Chondrocyte (in vitro differentiated cells): ENCODE data around the gene PRELID2. TPM values are rescaled to one million over a fixed set of nuclear protein-coding genes. Genes with fewer than 3 reads are reported as not detected.

Source experiments
- DNase-seq: peaks from one replicate; pipeline ENCODE4 v3.0.0; 2021; ENCODE audit warnings: mixed read lengths, low spot score
- H3K27ac Mint-ChIP-seq: one replicate; pipeline ENCODE4 v1.8.0; 2021; ENCODE audit warnings: mild to moderate bottlenecking, moderate library complexity, mixed read lengths; ENCODE audit not compliant: unreplicated experiment
- H3K27me3 Mint-ChIP-seq: 2 replicates; pipeline ENCODE4 v1.8.0; 2021; ENCODE audit warnings: low read depth, mixed read lengths
- H3K36me3 Mint-ChIP-seq: 2 replicates; pipeline ENCODE4 v1.8.0; 2021; ENCODE audit warnings: low read depth, mixed read lengths
- H3K4me1 Mint-ChIP-seq: 2 replicates; pipeline ENCODE4 v1.8.0; 2021; ENCODE audit warnings: low read depth, mild to moderate bottlenecking, mixed read lengths
- H3K4me3 Mint-ChIP-seq: one replicate; pipeline ENCODE4 v1.8.0; 2021; ENCODE audit warnings: mild to moderate bottlenecking, moderate library complexity, mixed read lengths; ENCODE audit not compliant: unreplicated experiment
- H3K9me3 Mint-ChIP-seq: 2 replicates; pipeline ENCODE4 v1.8.0; 2021; ENCODE audit warnings: low read depth, mixed read lengths
- CTCF ChIP-seq: fragments of 200-600 bp; sonication (generic); IDR thresholded peaks from 2 replicates; pipeline ENCODE4 v1.5.0; 2021; ENCODE audit warnings: antibody characterized with exemption, mild to moderate bottlenecking, moderate library complexity
- total RNA-seq: library from RNA; stranded (reverse); gene quantifications from 3 replicates; pipeline ENCODE4 v1.2.1, GENCODE V29; 2021

Gene PRELID2
- total RNA-seq, 1 donor from 2014 or later = 6.2 TPM

GRCh38 chr5:145856285-145856818, 21.2 kb upstream of the PRELID2 start:
- Mint-ChIP-seq H3K4me3 (peak overlapping the region; percentile 66), H3K9me3 (no peaks in the 10 kb centered on the region), H3K27ac (peak overlapping the region; percentile 85), H3K27me3 (no peaks in the 10 kb centered on the region), H3K4me1 (peaks cover 21% of the 10 kb centered on the region), H3K36me3 (no peaks in the 10 kb centered on the region)
- DNase-seq = no peak
- TF ChIP-seq CTCF = peak; percentile 21

GRCh38 chr5:145855763-145856267, 20.7 kb upstream of the PRELID2 start:
- Mint-ChIP-seq H3K27me3 (no peaks in the 10 kb centered on the region), H3K9me3 (no peaks in the 10 kb centered on the region), H3K27ac (no peak overlapping the region), H3K4me1 (peaks cover 21% of the 10 kb centered on the region), H3K36me3 (no peaks in the 10 kb centered on the region), H3K4me3 (peak overlapping the region; percentile 66)
- DNase-seq = no peak
- no peak for TF ChIP-seq CTCF

- H3K36me3 Mint-ChIP-seq = no peaks in the 10 kb centered on the region
- H3K27ac Mint-ChIP-seq = no peak overlapping the region
- peaks cover 21% of the 10 kb centered on the region for H3K4me1 Mint-ChIP-seq
- H3K9me3 Mint-ChIP-seq = no peaks in the 10 kb centered on the region
- no peak for TF ChIP-seq CTCF
- H3K4me3 Mint-ChIP-seq = no peak overlapping the region
- DNase-seq = no peak
- H3K27me3 Mint-ChIP-seq = no peaks in the 10 kb centered on the region
These were observed 19.6 kb upstream of the PRELID2 start for GRCh38 chr5:145854651-145855258.

- no peak overlapping the region for H3K4me3 Mint-ChIP-seq
- H3K27ac Mint-ChIP-seq = no peak overlapping the region
- H3K9me3 Mint-ChIP-seq = peaks cover 2% of the 10 kb centered on the region
- peaks cover 16% of the 10 kb centered on the region for H3K4me1 Mint-ChIP-seq
- no peak for DNase-seq
- H3K27me3 Mint-ChIP-seq = no peaks in the 10 kb centered on the region
- no peak for TF ChIP-seq CTCF
- no peaks in the 10 kb centered on the region for H3K36me3 Mint-ChIP-seq
These were observed 18.7 kb upstream of the PRELID2 start for GRCh38 chr5:145853781-145854376.

- no peaks in the 10 kb centered on the region for H3K27me3 Mint-ChIP-seq
- peaks cover 16% of the 10 kb centered on the region for H3K4me1 Mint-ChIP-seq
- DNase-seq = no peak
- H3K36me3 Mint-ChIP-seq = no peaks in the 10 kb centered on the region
- H3K27ac Mint-ChIP-seq = no peak overlapping the region
- TF ChIP-seq CTCF = no peak
- no peak overlapping the region for H3K4me3 Mint-ChIP-seq
- peaks cover 2% of the 10 kb centered on the region for H3K9me3 Mint-ChIP-seq
These were observed 17.8 kb upstream of the PRELID2 start for GRCh38 chr5:145852990-145853389.
